Omental fat pad (tissue), 4 donors: ENCODE results near the gene LRRC27. TPM values are rescaled to one million over a fixed set of nuclear protein-coding genes. Genes with fewer than 3 reads are reported as not detected.
A peak's percentile ranks its signal among the peaks of the same experiment; 100 is the strongest.
"Not testable (repeated sequence)": the region's sequence is repeated elsewhere in the genome, so short reads cannot be mapped to it uniquely, and the experiment has no call there.

Experiments used
- ATAC-seq: fragments of 150-250 bp; one replicate; pipeline ENCODE4 v1.9.1; 2016; ENCODE audit warnings: mild to moderate bottlenecking, moderate library complexity; ENCODE audit not compliant: low FRiP score
- DNase-seq: peaks from one replicate; pipeline ENCODE4 v3.0.0-alpha.2; 2019; ENCODE audit warnings: low spot score
- total RNA-seq, 4 donors: library from RNA; depleted of rRNA; stranded (reverse); fragments of >200 nt; gene quantifications; one replicate each; pipeline ENCODE4 v1.1.0, GENCODE V29; 2016
- TF ChIP-seq, protein P1 (sequence below), 3 donors: fragments of 450-650 bp; IDR thresholded peaks; one replicate each; pipeline ENCODE4 v1.5.1; 2016 to 2017; ENCODE audit warnings: antibody characterized with exemption in 3 of 3, mild to moderate bottlenecking in 3 of 3, moderate library complexity in 2 of 3

The LRRC27 gene
- total RNA-seq, 4 donors from 2014 or later: 5.0 to 12.1 (median 7.7) TPM

DNA sequence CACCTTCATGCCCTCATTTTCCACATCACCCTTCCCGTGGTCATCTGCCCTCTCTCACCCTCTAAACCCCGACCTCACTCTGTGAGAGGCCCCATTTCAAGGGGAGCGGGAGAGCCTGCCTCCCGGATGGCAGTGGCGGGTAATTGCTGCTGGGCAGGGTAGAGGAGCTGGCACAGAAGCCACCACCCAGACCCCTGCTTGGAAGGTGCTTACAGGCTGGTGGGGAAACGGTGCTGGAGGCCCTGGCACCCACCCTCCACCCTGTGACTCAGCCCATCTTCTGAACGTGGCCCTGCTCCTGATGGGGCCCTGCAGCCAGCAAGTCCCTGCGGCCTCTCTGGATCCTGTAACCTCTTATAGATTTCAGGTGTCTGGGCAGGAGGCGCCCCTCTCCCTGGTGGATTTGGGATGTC is 54.4 kb downstream of the LRRC27 start:
- TF ChIP-seq, protein P1, sequence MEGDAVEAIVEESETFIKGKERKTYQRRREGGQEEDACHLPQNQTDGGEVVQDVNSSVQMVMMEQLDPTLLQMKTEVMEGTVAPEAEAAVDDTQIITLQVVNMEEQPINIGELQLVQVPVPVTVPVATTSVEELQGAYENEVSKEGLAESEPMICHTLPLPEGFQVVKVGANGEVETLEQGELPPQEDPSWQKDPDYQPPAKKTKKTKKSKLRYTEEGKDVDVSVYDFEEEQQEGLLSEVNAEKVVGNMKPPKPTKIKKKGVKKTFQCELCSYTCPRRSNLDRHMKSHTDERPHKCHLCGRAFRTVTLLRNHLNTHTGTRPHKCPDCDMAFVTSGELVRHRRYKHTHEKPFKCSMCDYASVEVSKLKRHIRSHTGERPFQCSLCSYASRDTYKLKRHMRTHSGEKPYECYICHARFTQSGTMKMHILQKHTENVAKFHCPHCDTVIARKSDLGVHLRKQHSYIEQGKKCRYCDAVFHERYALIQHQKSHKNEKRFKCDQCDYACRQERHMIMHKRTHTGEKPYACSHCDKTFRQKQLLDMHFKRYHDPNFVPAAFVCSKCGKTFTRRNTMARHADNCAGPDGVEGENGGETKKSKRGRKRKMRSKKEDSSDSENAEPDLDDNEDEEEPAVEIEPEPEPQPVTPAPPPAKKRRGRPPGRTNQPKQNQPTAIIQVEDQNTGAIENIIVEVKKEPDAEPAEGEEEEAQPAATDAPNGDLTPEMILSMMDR (IDR thresholded peaks at IDR 0.05): no peak
- DNase-seq: no peak
- ATAC-seq: no peak

DNA sequence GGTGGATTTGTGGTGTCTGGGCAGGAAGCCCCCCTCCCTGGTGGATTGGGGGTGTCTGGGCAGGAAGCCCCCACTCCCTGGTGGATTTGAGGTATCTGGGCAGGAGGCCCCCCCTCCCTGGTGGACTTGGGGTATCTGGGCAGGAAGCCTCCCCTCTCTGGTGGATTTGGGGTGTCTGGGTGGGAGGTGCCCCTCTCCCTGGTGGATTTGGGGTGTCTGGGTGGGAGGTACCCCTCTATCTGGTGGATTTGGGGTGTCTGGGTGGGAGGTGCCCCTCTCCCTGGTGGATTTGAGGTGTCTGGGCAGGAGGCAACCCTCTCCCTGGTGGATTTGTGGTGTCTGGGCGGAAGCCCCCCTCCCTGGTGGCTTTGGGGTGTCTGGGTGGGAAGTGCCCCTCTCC is 54.9 kb downstream of the LRRC27 start:
- DNase-seq, ATAC-seq: not testable (repeated sequence)

DNA sequence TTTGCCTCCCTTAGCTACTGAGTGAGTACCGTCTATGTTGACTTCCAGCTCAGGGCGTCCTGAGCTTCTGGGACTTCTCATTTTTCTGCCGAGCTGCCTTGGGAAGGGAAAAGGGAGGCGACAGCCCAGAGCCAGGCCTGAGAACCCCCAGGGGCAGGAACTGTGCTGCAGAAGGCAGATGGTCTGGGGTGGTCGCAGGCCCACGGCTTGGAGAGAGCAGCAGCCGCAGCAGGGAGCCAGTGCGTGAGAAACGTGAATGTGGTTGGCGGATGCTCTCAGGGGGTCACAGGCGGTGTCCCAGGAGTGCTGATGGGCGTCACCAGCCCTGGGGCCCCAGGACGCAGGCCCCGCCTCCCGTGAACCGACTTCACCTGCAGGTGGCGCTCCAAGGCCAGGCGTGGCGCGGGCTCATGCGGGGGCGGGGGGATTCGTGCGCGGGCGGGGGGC is 55.8 kb downstream of the LRRC27 start:
- TF ChIP-seq, protein P1 (IDR thresholded peaks at IDR 0.05): no peak
- peak; percentile 70 for DNase-seq
- ATAC-seq: peak; percentile 29

DNA sequence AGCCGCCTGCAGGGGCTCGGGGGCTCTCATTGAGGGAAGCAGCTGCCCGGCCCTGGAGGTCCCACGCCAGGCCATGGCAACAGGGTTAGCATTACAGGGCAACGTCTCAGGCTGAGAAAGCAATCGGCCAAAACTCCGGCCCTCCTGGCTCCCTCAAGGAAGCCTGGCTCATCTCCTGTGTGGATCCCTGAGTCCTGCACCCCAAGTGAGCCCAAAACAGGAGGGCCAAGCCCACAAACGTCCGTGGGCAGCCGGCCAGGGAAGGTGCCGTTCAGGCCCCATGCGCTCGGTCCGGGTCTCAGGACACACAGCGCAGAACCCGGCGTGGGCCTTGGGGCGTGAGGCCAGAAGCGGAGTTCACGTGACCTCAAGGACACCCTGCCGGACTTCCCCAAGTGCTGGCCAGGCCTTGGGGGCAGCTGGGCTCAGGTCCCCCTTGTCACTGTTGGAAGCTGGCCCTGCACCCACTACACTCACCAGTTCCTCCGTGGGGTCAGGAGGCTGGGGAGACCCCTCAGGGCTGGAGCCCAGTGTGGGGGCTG is 57.0 kb downstream of the LRRC27 start:
- TF ChIP-seq, protein P1 (IDR thresholded peaks at IDR 0.05): no peak
- no peak for DNase-seq
- peak; percentile 59 for ATAC-seq

DNA sequence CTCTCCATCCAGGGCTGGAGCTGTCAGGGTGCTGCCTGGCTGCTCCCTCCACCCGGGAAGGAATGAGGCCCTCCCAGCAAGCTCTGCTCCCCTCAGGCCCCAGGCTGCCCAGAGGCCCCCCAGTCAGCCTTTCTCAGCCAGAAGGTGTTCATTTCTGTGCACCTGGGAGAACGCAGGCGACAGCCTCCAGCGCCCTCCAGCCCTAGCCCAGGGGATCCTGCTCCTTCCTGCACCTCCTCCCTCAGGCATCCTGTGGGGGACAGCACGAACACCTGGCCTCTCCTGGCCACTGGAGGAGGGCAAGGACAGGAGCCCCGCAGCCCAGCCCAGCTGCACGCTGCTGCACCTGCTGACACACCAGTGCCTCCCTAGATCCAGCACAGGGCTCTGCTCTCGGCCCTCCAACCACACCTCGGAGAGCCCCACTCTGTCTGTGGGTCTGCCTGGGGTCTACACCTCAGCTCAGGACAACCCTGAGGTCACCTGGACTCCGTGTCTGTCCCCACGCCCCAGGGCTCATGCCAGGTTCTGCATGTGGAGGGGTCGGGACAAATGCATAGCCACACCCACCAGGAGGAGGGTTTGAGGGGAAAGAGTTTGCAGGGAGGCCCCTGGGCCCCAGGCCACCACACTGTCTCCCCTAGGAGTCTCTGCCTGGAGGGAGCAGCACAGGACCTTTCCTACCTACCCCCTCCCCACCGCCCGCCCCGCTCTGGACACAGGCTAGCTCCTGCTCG is 57.6 kb downstream of the LRRC27 start:
- TF ChIP-seq, protein P1 (IDR thresholded peaks at IDR 0.05): no peak
- DNase-seq: no peak
- peak; percentile 25 for ATAC-seq

DNA sequence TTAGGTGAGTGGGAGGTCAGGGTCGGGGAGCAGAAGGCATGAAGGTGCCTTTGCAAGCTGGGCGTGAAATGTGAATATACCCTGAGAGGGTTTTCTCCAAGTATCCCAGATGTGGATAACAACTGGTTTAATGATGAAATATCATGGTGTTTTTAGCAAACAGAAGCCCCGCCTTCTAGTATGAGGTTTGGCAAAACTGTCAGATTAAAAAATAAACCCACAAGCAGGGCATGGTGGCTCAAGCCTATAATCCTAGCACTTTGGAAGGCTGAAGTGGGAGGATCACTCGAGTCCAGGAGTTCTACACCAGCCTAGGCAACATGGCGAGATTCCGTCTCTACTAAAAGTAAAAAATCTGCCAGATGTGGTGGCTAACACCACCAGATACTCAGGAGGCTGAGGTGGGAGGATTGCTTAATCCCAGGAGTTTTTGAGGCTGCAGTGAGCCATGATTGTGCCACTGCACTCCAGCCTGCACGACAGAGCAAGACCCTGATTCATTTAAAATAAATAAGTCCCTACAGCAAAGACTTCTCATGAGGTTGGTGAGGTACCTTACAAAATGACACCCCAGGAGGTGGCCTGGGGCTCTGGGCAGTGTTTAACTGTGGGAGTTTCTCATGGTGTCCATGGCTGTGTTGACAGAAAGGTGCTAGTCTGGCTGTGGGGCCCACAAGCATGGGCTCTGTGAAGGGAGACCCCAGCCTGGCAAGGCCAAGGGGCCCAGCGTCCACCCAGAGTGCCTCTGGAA is 58.4 kb downstream of the LRRC27 start:
- DNase-seq (no peak), ATAC-seq (no peak)
- TF ChIP-seq, protein P1 (IDR thresholded peaks at IDR 0.05): no peak

DNA sequence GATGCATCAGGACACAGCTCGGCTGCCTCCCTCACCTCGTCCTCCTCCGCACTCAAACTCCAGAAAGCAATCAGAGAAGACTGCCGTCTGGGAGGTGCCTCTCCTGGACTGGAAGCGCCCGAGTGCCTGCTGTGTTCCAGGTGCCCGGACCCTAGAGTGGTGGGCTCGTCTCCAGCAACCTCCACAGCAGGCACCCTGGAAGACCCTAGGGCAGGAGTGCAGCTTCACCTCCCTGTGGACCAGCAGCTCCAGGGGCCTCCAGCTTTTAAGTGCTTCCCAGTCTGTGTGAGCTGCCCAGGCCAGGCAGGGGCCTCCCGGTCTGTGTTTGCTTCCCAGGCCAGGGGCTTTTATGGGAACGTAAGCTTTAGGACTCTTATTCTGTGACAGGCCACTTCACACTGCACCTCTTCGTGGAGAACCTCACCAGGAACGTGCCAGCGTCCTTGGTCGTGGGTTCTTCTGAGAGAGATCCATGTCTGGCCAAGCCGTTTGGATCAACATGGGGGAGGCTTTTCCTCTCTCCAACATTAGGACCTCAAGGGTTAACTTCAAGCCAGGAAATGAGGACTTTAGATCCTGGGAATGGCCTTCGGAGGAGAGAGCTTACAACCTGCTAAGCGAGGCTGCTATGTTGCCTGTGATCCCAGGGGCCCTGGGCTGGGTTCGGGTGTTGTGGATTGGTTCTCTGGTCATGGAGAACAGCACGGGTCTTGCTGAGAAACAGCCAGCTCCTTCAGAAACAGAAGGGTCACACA is 59.1 kb downstream of the LRRC27 start:
- DNase-seq: no peak
- no peak for ATAC-seq
- TF ChIP-seq, protein P1 (IDR thresholded peaks at IDR 0.05): no peak
